Fibroblast of the conjunctiva (primary cell): ENCODE data around the gene RAPGEF6.
A peak's percentile ranks its signal among the peaks of the same experiment; 100 is the strongest.
"Not testable (repeated sequence)": the region's sequence is repeated elsewhere in the genome, so short reads cannot be mapped to it uniquely, and the experiment has no call there.

Experiments used
- DNase-seq: peaks from one replicate; pipeline ENCODE4 v3.0.0-alpha.2; 2010; ENCODE audit warnings: low read depth

Gene RAPGEF6

DNA sequence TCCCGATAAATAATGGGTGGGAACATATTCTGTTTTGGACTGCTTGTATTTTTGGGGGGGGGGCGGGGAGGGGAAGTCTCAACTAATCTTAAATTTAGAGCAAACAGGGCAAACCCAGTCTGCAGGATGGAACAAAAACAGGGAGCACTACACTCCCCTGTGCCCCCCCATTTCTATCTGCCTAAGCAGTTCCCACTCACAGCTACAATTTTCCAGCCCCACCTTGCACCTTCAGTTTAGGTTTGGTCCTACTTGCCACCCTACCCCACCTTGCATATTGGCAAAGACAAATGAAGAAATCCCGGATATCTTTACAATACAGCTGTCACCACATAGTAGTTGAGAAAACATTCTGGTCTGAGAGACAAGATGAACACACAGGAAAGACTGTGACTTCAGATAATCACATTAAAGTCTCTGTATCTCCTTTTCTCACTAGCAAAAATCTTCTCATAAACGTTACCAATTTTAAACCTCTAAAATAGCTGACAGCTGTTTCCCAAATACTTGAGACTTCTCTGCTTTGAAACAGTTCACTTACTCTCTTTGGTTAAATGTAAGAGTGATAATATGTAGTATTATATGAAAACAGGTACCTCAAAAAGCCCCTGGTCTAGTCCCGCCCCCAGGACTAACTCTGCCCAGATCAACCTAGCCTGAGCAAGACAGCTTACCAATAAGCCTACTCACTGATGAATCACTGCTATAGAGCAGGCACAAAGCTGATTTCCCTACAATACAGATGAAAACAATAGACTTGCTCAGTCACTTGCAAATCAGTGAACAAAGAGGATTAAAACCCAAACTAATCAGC is 5.2 kb upstream of the RAPGEF6 start:
- no peak for DNase-seq

DNA sequence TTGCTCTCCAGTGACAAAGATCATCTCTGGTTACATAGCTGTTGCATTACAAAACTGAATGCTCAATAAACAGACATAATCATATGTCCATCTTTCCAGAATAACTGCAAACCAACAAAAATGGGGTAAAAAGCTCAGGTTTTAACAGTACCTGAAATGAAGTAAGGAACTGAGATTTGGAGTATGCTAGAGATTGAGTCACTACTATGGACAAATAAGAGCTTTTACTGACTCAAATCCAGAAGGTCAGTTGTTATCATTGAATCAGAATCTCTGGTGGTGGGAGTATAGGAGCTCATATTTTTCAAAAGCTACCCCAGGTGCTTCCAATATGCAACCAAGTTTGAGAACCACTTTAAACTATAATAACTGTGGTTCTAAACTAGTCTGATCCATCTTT is 4.1 kb upstream of the RAPGEF6 start:
- DNase-seq: no peak

- no peak for DNase-seq
Measured at GRCh38 chr5:131637694-131638093, 2.7 kb upstream of the RAPGEF6 start.

- no peak for DNase-seq
Measured at GRCh38 chr5:131635684-131636572, 899 bp upstream of the RAPGEF6 start.

DNA sequence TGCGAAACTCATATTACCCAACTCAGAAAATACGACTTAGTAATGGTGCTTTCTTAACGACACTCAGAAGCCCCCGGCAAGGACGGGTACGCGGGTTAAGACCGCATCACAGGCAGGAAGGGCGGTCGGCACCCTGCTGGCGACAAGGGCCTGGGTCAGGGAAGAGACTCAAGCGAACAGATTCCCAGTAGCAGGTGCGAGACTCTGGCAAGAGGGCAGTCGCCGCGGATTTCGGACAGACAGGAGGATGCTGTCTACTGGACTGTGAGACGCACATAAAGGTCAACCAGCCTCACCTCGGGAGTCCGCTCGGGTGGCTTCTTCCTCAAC is 398 bp downstream of the RAPGEF6 start:
- DNase-seq: no peak

DNA sequence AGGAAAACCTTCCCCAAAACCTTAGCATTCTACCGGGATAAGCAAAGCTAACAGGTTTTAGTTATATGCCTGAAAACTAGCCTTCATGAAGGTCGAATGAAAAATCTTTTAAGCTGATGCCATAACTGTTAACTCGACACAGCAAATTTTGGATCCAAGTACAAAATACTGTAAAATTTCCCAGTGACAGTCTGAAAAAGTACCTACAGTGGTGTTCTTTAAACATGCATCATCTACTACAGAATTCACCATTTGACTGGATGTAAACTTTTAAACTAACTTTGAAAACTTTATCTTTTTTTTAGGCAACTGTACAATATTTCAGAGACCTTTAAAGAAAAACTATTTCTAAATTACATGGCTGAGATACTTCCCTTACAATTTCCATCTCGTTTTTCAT is 791 bp downstream of the RAPGEF6 start:
- no peak for DNase-seq

DNA sequence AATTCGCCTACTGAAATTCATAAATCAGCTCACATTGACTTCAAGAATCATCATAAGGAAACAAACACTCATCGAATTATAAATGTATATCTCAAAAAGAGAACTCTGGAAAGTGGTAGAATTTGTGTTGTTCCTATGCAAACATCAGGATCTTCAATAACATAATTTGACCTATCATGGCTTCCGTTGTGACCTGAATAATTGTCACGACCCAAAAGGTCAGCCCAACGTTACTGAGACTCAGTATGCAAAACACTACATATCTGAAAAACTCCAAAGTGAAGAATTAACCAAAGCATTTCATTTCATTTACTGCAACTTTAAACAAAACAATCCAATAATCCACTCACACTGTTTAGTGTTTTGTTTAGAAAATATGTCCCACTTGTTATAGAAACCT is 1.2 kb downstream of the RAPGEF6 start:
- no peak for DNase-seq

- no peak for DNase-seq
Measured at GRCh38 chr5:131630963-131631350, 4.1 kb downstream of the RAPGEF6 start.

DNA sequence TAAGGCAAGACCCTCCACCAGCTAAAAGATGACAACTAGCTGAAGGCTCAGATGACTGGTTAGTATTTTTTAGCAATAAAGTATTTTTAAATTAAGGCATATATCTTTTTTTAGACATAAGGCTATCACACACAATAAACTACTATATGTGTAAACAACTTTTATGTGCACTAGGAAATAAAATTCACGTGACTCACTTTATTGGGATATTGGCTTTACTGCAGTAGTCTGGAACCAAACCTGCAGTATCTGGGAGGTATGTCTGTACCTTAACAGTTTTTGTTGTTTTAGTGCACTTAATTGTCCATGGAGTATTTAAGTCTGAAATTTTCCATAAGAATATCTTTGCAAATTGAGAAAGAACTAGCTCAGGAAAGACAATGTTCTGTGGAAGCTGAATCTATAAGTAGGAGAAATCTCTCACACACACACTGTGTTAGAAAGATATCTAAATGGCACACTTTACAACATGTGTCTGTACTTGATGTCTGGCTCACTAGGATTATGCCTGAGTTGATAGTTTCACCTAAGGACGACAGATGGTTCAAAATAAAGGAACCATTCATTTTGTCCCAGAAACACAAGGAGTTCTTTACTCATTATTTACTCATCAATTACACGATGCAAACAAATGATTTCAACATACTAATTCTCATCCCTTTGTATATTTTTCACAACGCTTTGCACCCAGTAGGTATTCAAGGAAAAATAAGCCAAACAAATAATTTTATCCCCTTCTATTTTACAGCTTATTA is 4.6 kb downstream of the RAPGEF6 start:
- DNase-seq: no peak

DNA sequence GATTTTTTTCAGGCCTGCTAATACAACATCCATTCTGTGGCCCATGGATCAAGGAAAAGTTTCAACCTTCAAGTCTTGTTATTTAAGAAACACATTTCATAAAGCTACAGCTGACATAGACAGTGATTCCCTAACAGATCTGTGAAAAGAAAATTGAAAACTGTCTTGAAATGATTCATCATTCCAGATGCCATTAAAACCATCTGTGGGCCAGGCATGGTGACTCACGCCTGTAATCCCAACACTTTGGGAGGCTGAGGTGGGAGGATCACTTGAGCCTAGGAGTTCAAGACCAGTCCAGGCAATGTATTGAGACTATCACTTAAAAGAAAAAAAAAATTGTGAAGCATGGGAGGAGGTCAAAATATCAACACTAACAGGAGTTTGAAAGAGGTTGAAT is 6.0 kb downstream of the RAPGEF6 start:
- DNase-seq: no peak

- no peak for DNase-seq
Measured at GRCh38 chr5:131627207-131627865, 7.7 kb downstream of the RAPGEF6 start.

GRCh38 chr5:131622633-131623032 is 12.4 kb downstream of the RAPGEF6 start:
- DNase-seq: peak; percentile 21

DNA sequence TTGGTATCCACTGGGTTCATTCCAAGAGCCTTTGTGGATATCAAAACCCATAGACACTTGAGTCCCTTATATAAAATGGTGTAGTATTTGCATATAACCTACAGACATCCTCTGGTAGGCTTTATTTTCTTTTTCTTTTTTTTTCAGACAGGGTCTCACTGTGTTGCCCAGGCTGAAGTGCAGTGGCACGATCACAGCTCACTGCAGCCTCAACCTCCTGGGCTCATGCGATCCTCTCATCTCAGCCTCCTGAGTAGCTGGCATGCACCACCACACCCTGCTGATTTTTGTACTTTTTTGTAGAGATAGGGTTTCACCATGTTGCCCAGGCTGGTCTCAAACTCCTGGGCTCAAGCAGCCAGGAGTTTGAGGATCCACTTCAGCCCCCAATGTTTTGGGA is 13.9 kb downstream of the RAPGEF6 start:
- DNase-seq: not testable (repeated sequence)

DNA sequence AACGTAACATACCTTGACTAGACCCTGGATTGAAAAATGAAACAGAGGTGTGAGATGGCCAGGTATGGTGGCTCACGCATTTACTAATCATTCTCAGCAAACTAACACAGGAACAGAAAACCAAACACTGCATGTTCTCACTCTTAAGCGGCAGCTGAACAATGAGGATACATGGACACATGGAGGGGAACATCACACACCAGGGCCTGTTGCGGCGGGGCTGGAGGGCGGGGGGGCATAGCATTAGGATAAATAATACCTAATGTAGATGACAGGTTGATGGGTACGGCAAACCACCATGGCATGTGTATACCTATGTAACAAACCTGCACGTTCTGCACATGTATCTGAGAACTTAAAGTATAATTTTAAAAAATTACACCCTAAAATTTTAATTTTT is 15.9 kb downstream of the RAPGEF6 start:
- no peak for DNase-seq

- DNase-seq: no peak
Measured at GRCh38 chr5:131617140-131617822, 17.7 kb downstream of the RAPGEF6 start.

- DNase-seq: no peak
Measured at GRCh38 chr5:131615957-131616356, 19.1 kb downstream of the RAPGEF6 start.

DNA sequence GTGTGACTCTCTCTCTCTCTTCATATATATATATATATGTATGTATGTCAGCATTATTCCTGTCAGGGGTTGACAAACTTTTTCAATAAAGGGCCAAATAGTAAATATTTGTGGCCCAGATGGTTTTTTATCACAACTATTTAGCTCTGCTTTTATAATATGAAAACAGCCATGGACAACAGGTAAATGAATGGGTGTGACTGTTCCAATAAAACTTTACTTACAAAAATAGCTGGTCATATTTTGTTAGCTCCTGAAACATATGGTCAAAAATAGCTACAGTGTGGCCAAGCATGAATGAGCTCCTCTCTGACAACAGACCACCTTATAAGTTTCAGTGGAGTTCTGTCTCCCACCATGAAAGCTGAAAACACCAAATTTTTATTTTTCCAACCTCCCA is 21.6 kb downstream of the RAPGEF6 start:
- DNase-seq: no peak

- DNase-seq: no peak
Measured at GRCh38 chr5:131611064-131611381, 24.0 kb downstream of the RAPGEF6 start.

- no peak for DNase-seq
Measured at GRCh38 chr5:131610198-131611063, 24.6 kb downstream of the RAPGEF6 start.

DNA sequence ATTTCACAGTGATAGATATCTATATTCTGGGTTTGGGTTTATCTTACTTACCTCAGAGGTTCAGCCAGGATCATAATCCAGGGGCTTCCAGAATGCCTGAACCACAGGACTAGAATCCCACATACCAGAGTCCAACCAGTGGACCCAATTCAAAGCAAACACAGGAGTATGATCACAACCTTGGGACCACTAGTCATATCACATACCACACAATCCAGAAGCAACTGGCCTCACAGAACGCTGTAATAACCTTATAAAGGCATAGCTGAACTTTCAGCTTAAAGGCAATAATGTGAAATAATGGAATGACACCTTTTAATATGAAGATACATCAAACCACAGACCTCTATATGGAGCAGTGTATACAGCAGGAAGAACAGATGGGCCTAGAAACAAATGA is 25.3 kb downstream of the RAPGEF6 start:
- DNase-seq: no peak

DNA sequence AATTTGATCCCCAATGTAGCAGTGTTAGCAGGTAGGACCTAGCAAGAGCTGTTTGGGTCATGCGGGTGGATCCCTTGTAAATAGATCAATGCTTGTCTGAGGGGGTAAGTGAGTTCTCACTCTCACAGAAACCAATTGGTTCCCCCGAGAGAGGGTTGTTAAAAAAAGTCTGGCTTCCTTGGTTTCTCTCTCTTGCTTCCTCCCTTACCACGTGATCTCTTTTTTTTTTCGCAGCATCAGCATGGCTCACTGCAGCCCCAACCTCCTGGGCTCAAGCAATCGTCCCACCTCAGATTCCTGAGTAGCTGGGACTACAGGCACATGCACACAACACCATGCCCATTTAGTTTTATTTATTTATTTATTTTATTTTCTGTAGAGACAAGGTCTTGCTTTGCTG is 26.4 kb downstream of the RAPGEF6 start:
- DNase-seq: no peak
